ENCODE results near the gene SGPL1.

- TF ChIP-seq CTCF (IDR thresholded peaks at IDR 0.05; ENCODE audit: insufficient read depth, low read length) (no peak), POLR2AphosphoS5 (IDR thresholded peaks at IDR 0.05; ENCODE audit: low read depth) (no peak), REST (IDR thresholded peaks at IDR 0.05; ENCODE audit: insufficient replicate concordance, low read depth) (no peak), SPI1 (IDR thresholded peaks at IDR 0.05; ENCODE audit: borderline replicate concordance, low read depth) (no peak)
Observed at GRCh38 chr10:70885931-70886903, 70.5 kb downstream of the SGPL1 start.
